Stomach (tissue), 4 donors: ENCODE data around the gene PYDC2.

Source experiments
- POLR2A ChIP-seq, 4 donors: fragments of 450-650 bp; IDR thresholded peaks; one replicate each; pipeline ENCODE4 v1.6.1; 2016; ENCODE audit warnings: antibody characterized with exemption in 4 of 4, control low read depth in 2 of 4, mild to moderate bottlenecking in 1 of 4, moderate library complexity in 1 of 4
- POLR2AphosphoS5 ChIP-seq, 3 donors: sonication (generic); formaldehyde crosslinking; IDR thresholded peaks; one replicate each; pipeline ENCODE4 v1.6.1; 2016; ENCODE audit warnings: antibody characterized with exemption in 3 of 3
- TF ChIP-seq, protein P1 (sequence below), 7 experiments: fragments of 450-650 bp in 4 of 7; fragments of 200-600 bp in 3 of 7; sonication (generic) in 3 of 7; IDR thresholded peaks; one replicate each; pipeline ENCODE4 v1.5.1; 2016 to 2019; ENCODE audit warnings: antibody characterized with exemption in 7 of 7, control low read depth in 2 of 7, mild to moderate bottlenecking in 1 of 7

DNA sequence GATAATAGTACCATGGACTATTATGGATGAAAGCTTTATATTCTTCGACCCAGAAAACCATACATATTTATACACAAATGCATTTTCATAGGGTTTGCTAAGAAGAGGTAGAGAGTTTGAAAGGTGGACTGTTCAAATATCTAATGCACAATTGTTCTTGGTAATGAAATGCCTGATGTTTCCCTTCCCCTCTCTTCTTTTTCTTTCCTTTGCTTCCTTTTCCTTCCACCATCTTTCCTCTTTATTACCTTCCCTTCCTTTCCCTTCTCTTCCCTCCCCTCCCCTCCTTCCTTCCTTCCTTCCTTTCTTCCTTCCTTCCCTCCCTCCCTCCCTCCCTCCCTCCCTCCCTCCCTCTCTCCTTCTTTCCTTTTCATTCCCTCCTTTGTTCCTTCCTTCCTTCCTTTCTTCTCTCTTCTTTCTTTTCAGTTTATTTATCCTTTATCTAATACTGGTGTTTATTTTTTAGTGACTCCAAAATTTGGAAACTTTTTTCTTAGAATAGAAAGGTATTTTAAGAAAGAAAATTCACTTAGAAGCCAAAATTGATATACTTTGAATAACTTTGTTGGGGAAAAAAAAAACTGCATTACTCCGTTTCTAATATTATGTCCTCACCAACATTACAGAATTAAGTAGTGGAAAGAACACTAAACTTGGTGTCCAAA, 22.7 kb upstream of the PYDC2 start:
- TF ChIP-seq POLR2A (IDR thresholded peaks at IDR 0.05) (no peak), POLR2AphosphoS5 (IDR thresholded peaks at IDR 0.05) (no peak)
- TF ChIP-seq, protein P1, sequence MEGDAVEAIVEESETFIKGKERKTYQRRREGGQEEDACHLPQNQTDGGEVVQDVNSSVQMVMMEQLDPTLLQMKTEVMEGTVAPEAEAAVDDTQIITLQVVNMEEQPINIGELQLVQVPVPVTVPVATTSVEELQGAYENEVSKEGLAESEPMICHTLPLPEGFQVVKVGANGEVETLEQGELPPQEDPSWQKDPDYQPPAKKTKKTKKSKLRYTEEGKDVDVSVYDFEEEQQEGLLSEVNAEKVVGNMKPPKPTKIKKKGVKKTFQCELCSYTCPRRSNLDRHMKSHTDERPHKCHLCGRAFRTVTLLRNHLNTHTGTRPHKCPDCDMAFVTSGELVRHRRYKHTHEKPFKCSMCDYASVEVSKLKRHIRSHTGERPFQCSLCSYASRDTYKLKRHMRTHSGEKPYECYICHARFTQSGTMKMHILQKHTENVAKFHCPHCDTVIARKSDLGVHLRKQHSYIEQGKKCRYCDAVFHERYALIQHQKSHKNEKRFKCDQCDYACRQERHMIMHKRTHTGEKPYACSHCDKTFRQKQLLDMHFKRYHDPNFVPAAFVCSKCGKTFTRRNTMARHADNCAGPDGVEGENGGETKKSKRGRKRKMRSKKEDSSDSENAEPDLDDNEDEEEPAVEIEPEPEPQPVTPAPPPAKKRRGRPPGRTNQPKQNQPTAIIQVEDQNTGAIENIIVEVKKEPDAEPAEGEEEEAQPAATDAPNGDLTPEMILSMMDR (IDR thresholded peaks at IDR 0.05): no peak
